ENCODE data around the gene BCL7C.
"Not testable (repeated sequence)": the region's sequence is repeated elsewhere in the genome, so short reads cannot be mapped to it uniquely, and the experiment has no call there.

Gene BCL7C

GRCh38 chr16:30894540-30895368 lies 877 bp upstream of the BCL7C start:
- DNase-seq (ENCODE audit: low read depth), result no peak

- peak; percentile 31 for DNase-seq (ENCODE audit: low read depth)
These were observed 497 bp downstream of the BCL7C start for GRCh38 chr16:30893417-30893743.

- no peak for DNase-seq (ENCODE audit: low read depth)
These were observed 1.0 kb downstream of the BCL7C start for GRCh38 chr16:30892670-30893416.

- DNase-seq (ENCODE audit: low read depth), result not testable (repeated sequence)
These were observed 2.6 kb downstream of the BCL7C start for GRCh38 chr16:30891043-30891823.

- DNase-seq (ENCODE audit: low read depth), result no peak
These were observed 4.2 kb downstream of the BCL7C start for GRCh38 chr16:30889721-30890120.

GRCh38 chr16:30888856-30889499 lies 4.9 kb downstream of the BCL7C start:
- DNase-seq (ENCODE audit: low read depth), result no peak

GRCh38 chr16:30887927-30888326 lies 6.0 kb downstream of the BCL7C start:
- no peak for DNase-seq (ENCODE audit: low read depth)

- DNase-seq (ENCODE audit: low read depth), result no peak
These were observed 7.7 kb downstream of the BCL7C start for GRCh38 chr16:30886145-30886544.

GRCh38 chr16:30885196-30885595 lies 8.7 kb downstream of the BCL7C start:
- DNase-seq (ENCODE audit: low read depth), result no peak

- no peak for DNase-seq (ENCODE audit: low read depth)
These were observed 9.1 kb downstream of the BCL7C start for GRCh38 chr16:30884760-30885159.

GRCh38 chr16:30882429-30883310 lies 11.2 kb downstream of the BCL7C start:
- no peak for DNase-seq (ENCODE audit: low read depth)

- DNase-seq (ENCODE audit: low read depth), result peak; percentile 31
These were observed 17.0 kb downstream of the BCL7C start for GRCh38 chr16:30876867-30877266.

GRCh38 chr16:30875871-30876801 lies 17.7 kb downstream of the BCL7C start:
- peak; percentile 45 for DNase-seq (ENCODE audit: low read depth)

- peak; percentile 91 for DNase-seq (ENCODE audit: low read depth)
These were observed 18.8 kb downstream of the BCL7C start for GRCh38 chr16:30874821-30875717.

- DNase-seq (ENCODE audit: low read depth), result no peak
These were observed 19.5 kb downstream of the BCL7C start for GRCh38 chr16:30874244-30874820.

- no peak for DNase-seq (ENCODE audit: low read depth)
These were observed 23.0 kb downstream of the BCL7C start for GRCh38 chr16:30870904-30871303.

GRCh38 chr16:30867747-30868146 lies 26.1 kb downstream of the BCL7C start:
- DNase-seq (ENCODE audit: low read depth), result peak; percentile 49

GRCh38 chr16:30866031-30866430 lies 27.8 kb downstream of the BCL7C start:
- DNase-seq (ENCODE audit: low read depth), result no peak

GRCh38 chr16:30863178-30863577 lies 30.7 kb downstream of the BCL7C start:
- not testable (repeated sequence) for DNase-seq (ENCODE audit: low read depth)
